WTC11 (cell line): ENCODE results near the gene TRAF2.
"Not testable (repeated sequence)": the region's sequence is repeated elsewhere in the genome, so short reads cannot be mapped to it uniquely, and the experiment has no call there.

Experiments
- CREB1 ChIP-seq: sonication (generic); formaldehyde crosslinking; IDR thresholded peaks from 2 replicates; pipeline ENCODE4 v1.8.0; 2023; ENCODE audit warnings: mild to moderate bottlenecking, missing genetic modification reagents
- FOXJ3 ChIP-seq: sonication (generic); formaldehyde crosslinking; IDR thresholded peaks from 2 replicates; pipeline ENCODE4 v1.9.0; 2021; ENCODE audit warnings: missing genetic modification reagents, mild to moderate bottlenecking, borderline replicate concordance
- TEAD4 ChIP-seq: sonication (generic); formaldehyde crosslinking; IDR thresholded peaks from 2 replicates; pipeline ENCODE4 v1.8.0; 2022; ENCODE audit warnings: mild to moderate bottlenecking, missing genetic modification reagents
- ZNF138 ChIP-seq: sonication (generic); formaldehyde crosslinking; conservative IDR thresholded peaks from 2 replicates; pipeline ENCODE4 v1.8.1; 2022; ENCODE audit warnings: mild to moderate bottlenecking, moderate library complexity, missing genetic modification reagents
- ZNF423 ChIP-seq: fragments of 250-450 bp; sonication (Bioruptor Pico); IDR thresholded peaks from 2 replicates; pipeline ENCODE4 v2.1.2; 2022; ENCODE audit warnings: mild to moderate bottlenecking, moderate library complexity

DNA sequence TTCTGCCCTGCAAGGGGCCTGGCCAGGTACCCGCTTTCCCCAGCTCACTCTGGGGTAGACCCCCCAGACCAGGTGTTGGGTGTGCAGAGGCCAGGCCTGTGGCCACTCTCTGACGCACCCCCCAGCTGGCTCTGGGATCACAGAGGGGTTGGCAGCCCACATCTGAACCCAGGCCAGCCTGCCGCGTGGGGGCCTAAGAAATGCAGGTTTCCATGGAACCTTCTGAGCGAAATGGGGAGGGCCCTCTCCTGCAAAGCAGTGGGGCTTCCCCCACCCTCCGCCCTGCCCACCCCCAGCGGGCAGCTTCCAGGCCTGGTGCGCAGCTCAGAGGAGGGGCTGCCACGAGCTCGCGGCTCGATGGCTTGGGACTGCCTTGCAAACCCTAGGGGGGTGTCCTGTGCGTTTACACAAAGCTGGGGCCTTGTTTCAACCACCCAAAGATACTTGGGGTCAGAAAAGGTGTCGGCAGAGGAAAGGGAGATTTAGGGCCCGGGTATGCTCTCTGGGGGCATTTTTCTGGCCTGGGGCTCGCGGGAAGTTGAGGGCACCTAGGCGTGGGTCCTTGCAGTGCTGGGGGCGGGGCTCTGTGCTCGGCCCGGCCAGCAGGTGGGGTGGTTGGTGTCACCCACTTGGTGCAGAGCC is 43.0 kb upstream of the TRAF2 start:
- not testable (repeated sequence) for TF ChIP-seq CREB1; TEAD4 (CRISPR knock-in tag); ZNF138 (CRISPR knock-in tag); ZNF423; FOXJ3 (CRISPR knock-in tag)
